Large intestine (tissue), 3 donors: Measurements from ENCODE around the gene GMDS. TPM values are rescaled to one million over a fixed set of nuclear protein-coding genes. Genes with fewer than 3 reads are reported as not detected.

Experiments used
- DNase-seq, 2 donors: peaks; one replicate each; pipeline versions ENCODE4 v3.0.0 to v3.0.0-alpha.2; 2013
- H3K27ac ChIP-seq: one replicate; pipeline ENCODE4 v1.5.1; 2013; ENCODE audit warnings: low read length
- H3K27me3 ChIP-seq: 2 replicates; pipeline ENCODE4 v1.6.1; 2013; ENCODE audit warnings: low read length; ENCODE audit not compliant: control insufficient read depth, insufficient read depth
- H3K36me3 ChIP-seq: 2 replicates; pipeline ENCODE4 v1.6.1; 2013; ENCODE audit warnings: low read length; ENCODE audit not compliant: control insufficient read depth, insufficient read depth
- H3K4me1 ChIP-seq: one replicate; pipeline ENCODE4 v1.6.1; 2013; ENCODE audit warnings: low read length; ENCODE audit not compliant: control insufficient read depth, insufficient read depth
- H3K4me3 ChIP-seq: one replicate; pipeline ENCODE4 v1.5.1; 2013; ENCODE audit warnings: low read length
- H3K9me3 ChIP-seq: one replicate; pipeline ENCODE4 v1.6.1; 2013; ENCODE audit warnings: mild to moderate bottlenecking, low read depth, low read length, moderate library complexity; ENCODE audit not compliant: control insufficient read depth
- WGBS: methylation state at CpG from one replicate; pipeline ENCODE4 v1.1.5; 2013; ENCODE audit warnings: low lambda C conversion rate; ENCODE audit not compliant: insufficient coverage; 5-methylcytosine and 5-hydroxymethylcytosine counted together
- polyA plus RNA-seq: library from polyadenylated mRNA; unstranded; fragments of 120-200 nt; gene quantifications from one replicate; pipeline ENCODE4 v1.2.1, GENCODE V29; 2013

The GMDS gene
- polyA plus RNA-seq, 1 donor, result 58.9 TPM

GRCh38 chr6:2108700-2109306 lies 136.6 kb downstream of the GMDS start:
- H3K27me3 ChIP-seq, result no peaks in the 10 kb centered on the region
- no peak overlapping the region for H3K4me3 ChIP-seq
- no peak for DNase-seq
- WGBS, result no CpG with 5 or more reads among the region's 9 CpGs
- peaks cover 7% of the 10 kb centered on the region for H3K36me3 ChIP-seq
- H3K27ac ChIP-seq, result no peak overlapping the region
- no peaks in the 10 kb centered on the region for H3K4me1 ChIP-seq
- no peaks in the 10 kb centered on the region for H3K9me3 ChIP-seq

GRCh38 chr6:2104524-2104880 lies 140.9 kb downstream of the GMDS start:
- H3K4me3 ChIP-seq, result no peak overlapping the region
- no peak for DNase-seq
- WGBS, result 40% methylated on average over 1 of the region's 1 CpG
- H3K9me3 ChIP-seq, result no peaks in the 10 kb centered on the region
- no peak overlapping the region for H3K27ac ChIP-seq
- no peaks in the 10 kb centered on the region for H3K4me1 ChIP-seq
- H3K27me3 ChIP-seq, result no peaks in the 10 kb centered on the region
- peaks cover 5% of the 10 kb centered on the region for H3K36me3 ChIP-seq

DNA sequence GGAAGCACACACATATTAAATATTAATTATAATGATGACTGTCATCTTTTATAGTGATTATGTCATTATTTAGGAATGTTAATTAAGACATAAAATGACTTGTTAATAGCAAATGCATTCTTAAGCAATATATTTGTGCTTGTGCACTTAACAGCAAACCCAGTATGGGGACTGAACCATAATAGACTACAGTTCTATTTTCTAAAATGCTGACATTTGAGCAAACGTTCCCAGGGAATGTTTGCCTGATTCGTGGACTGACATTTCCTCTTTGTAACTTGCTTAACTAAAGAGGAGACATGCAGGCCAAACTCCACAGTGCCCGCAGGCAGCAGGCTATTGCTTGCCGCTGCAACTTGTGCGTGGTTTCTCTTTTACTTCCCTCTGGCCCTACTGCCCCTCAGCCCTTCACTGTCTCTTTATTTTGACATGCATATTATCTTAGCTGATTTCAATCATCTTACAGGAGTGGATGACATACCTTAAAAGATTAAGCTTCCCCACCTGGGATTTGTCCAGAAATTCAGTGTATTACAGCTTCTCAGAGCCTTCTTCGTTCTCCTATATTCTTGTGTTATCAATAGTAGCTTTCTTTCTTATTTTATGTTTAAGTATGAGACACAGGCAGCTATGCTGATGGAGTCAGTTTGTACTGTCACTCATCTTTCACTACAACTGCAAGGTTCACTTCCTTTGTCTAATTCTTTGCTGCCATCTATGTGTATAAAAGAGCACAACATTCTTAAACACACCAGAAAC lies 141.5 kb downstream of the GMDS start:
- H3K4me1 ChIP-seq, result no peaks in the 10 kb centered on the region
- 83% methylated on average over 2 of the region's 6 CpGs for WGBS
- H3K36me3 ChIP-seq, result peaks cover 3% of the 10 kb centered on the region
- H3K27ac ChIP-seq, result no peak overlapping the region
- no peak overlapping the region for H3K4me3 ChIP-seq
- no peaks in the 10 kb centered on the region for H3K9me3 ChIP-seq
- no peaks in the 10 kb centered on the region for H3K27me3 ChIP-seq
- peak; percentile 18 to 27 for DNase-seq

- Histone ChIP-seq H3K9me3 (no peaks in the 10 kb centered on the region), H3K4me1 (no peaks in the 10 kb centered on the region), H3K27ac (no peak overlapping the region), H3K4me3 (no peak overlapping the region), H3K27me3 (no peaks in the 10 kb centered on the region), H3K36me3 (no peaks in the 10 kb centered on the region)
- no peak for DNase-seq
- WGBS, result no CpG with 5 or more reads among the region's 5 CpGs
These were observed 142.4 kb downstream of the GMDS start for GRCh38 chr6:2102966-2103365.

GRCh38 chr6:2102316-2102883 lies 143.0 kb downstream of the GMDS start:
- Histone ChIP-seq H3K27ac (no peak overlapping the region), H3K4me1 (no peaks in the 10 kb centered on the region), H3K27me3 (no peaks in the 10 kb centered on the region), H3K36me3 (no peaks in the 10 kb centered on the region), H3K9me3 (no peaks in the 10 kb centered on the region), H3K4me3 (no peak overlapping the region)
- no peak for DNase-seq
- 89% methylated on average over 3 of the region's 5 CpGs for WGBS

GRCh38 chr6:2101213-2101612 lies 144.2 kb downstream of the GMDS start:
- DNase-seq, result no peak
- 100% methylated on average over 1 of the region's 1 CpG for WGBS
- no peak overlapping the region for H3K4me3 ChIP-seq

DNA sequence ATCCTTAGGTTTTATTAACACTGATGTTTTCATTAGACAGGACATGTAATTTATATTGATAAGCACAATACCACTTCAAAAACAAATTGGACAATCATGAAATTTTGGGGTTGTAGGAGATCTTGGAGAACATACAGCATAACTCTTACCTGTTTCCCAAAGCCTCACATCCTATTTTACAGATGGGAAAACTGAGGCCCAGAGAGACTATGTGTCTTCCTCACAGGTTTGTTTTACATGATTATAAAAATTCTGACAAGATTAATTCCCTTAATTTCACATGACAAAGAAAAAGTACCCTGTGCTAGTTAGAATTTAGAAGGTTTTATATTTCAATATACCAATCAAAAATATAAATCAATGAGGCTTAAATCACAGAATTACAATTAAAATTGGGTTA lies 145.5 kb downstream of the GMDS start:
- H3K27me3 ChIP-seq, result no peaks in the 10 kb centered on the region
- no peak overlapping the region for H3K27ac ChIP-seq
- no peak overlapping the region for H3K4me3 ChIP-seq
- no peaks in the 10 kb centered on the region for H3K9me3 ChIP-seq
- no peaks in the 10 kb centered on the region for H3K36me3 ChIP-seq
- no peaks in the 10 kb centered on the region for H3K4me1 ChIP-seq
- no peak for DNase-seq

More at GRCh38 chr6:2101213-2101612, 144.2 kb downstream of the GMDS start:
- Histone ChIP-seq H3K36me3 (no peaks in the 10 kb centered on the region), H3K27ac (no peak overlapping the region), H3K9me3 (no peaks in the 10 kb centered on the region), H3K27me3 (no peaks in the 10 kb centered on the region), H3K4me1 (no peaks in the 10 kb centered on the region)

DNA sequence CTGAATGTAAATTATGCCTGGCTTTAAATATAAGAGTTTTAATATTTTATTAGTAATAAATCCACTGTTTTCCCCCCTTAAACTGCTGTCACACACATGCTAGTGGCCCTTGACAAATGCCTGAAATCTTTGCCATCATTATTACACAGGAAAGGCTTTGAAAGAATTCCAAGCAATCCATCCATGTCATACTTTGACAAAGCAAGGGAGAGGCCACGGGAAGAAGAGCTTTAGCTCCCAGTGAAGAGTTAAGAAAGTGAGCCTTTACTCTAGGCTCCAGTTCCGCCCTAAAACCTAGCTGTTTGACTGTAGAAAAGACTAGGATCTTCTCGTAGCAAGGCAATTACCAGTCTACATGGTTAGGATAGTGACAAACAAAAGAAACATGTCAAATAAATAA lies 147.9 kb downstream of the GMDS start:
- no peak overlapping the region for H3K27ac ChIP-seq
- no CpG with 5 or more reads among the region's 3 CpGs for WGBS
- no peaks in the 10 kb centered on the region for H3K9me3 ChIP-seq
- H3K27me3 ChIP-seq, result no peaks in the 10 kb centered on the region
- no peaks in the 10 kb centered on the region for H3K4me1 ChIP-seq
- no peak for DNase-seq
- no peaks in the 10 kb centered on the region for H3K36me3 ChIP-seq
- H3K4me3 ChIP-seq, result no peak overlapping the region

DNA sequence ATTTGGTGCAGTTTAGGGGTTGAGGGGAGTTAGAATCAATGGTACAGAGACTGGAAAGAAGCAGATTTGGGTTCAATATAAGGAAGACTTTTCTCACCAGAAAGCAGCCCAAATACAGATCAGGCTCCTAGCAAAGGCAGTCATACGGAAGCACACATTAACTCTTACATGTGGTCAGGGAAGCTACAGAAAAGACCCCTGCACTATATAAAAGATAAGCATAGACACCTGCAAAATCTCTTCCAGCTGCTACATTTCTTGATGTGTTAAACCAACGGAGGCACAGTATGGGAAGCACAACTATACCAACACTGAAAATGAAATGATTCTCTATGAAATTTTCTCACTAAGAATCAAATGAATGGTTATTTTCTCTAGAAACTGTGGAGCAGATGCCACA lies 150.8 kb downstream of the GMDS start:
- H3K4me3 ChIP-seq, result no peak overlapping the region
- WGBS, result 60% methylated on average over 1 of the region's 2 CpGs
- no peaks in the 10 kb centered on the region for H3K27me3 ChIP-seq
- H3K27ac ChIP-seq, result no peak overlapping the region
- no peaks in the 10 kb centered on the region for H3K4me1 ChIP-seq
- no peaks in the 10 kb centered on the region for H3K36me3 ChIP-seq
- no peak for DNase-seq
- no peaks in the 10 kb centered on the region for H3K9me3 ChIP-seq

DNA sequence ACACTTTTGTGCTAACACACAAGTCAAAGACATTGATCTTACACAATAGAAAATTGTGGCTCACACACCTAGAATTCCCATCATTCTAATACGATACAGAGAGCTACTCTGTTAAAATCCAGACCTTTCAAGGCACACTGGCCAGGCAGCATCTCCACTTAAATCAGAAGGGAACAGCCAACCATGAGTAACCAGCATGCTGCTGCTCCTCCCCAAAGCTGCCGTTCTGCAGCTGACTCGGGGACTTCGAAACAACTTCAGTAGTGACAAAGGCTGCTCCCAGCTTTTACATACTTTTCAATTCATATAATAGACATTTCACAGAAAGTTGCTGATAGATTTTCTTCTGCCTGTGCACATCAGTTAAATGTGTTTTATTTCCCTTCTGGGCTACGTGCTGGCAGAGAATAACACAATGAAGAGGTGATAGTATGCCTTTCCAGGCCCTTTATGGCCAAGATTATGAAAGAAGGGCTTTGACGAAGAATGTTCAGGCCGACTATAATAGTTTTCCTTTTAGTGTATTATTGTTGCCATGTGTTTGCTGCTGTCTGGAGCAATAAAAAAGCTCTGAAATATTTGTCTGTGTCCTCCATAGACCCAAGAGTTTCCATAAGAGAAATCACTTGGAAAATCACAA lies 159.0 kb downstream of the GMDS start:
- Histone ChIP-seq H3K27ac (no peak overlapping the region), H3K36me3 (no peaks in the 10 kb centered on the region), H3K27me3 (no peaks in the 10 kb centered on the region), H3K9me3 (no peaks in the 10 kb centered on the region), H3K4me3 (no peak overlapping the region), H3K4me1 (no peaks in the 10 kb centered on the region)
- WGBS, result 83% methylated on average over 2 of the region's 7 CpGs
- DNase-seq, result no peak
